Activated T-cell treated with anti-CD3 and anti-CD28 coated beads, Interleukin-2, amount 50 U/mL, for 4 hours (primary cell): Measurements from ENCODE around the gene ANKMY1. TPM values are rescaled to one million over a fixed set of nuclear protein-coding genes. Genes with fewer than 3 reads are reported as not detected.

Source experiments
- ATAC-seq, 2 donors: fragments of 200-7000 bp; cut with Tn5 transposase; one replicate each; pipeline ENCODE4 v1.10.0; 2021
- DNase-seq: peaks from one replicate; pipeline ENCODE4 v3.0.0-alpha.2; 2020
- H3K27me3 Mint-ChIP-seq: one replicate; pipeline ENCODE4 v1.8.0; 2021; ENCODE audit warnings: low read depth, mixed read lengths
- H3K36me3 Mint-ChIP-seq: one replicate; pipeline ENCODE4 v1.8.0; 2022; ENCODE audit warnings: mixed read lengths; ENCODE audit not compliant: insufficient read depth
- H3K4me1 Mint-ChIP-seq: one replicate; pipeline ENCODE4 v1.8.0; 2021; ENCODE audit warnings: low read depth, mixed read lengths
- H3K4me3 Mint-ChIP-seq: one replicate; pipeline ENCODE4 v1.8.0; 2021; ENCODE audit warnings: mild to moderate bottlenecking, moderate library complexity, mixed read lengths
- H3K9me3 Mint-ChIP-seq: one replicate; pipeline ENCODE4 v1.8.0; 2021; ENCODE audit warnings: mixed read lengths
- total RNA-seq, 3 donors: library from RNA; stranded (reverse); gene quantifications; one replicate each; pipeline ENCODE4 v1.2.1, GENCODE V29; 2021

Gene ANKMY1
- total RNA-seq, 3 donors from 2014 or later: 15.7 to 17.2 (median 15.8) TPM

- Mint-ChIP-seq H3K9me3 (no peaks in the 10 kb centered on the region), H3K27me3 (peaks cover 38% of the 10 kb centered on the region), H3K36me3 (no peaks in the 10 kb centered on the region), H3K4me3 (no peak overlapping the region), H3K4me1 (peaks cover under 1% of the 10 kb centered on the region)
- ATAC-seq (no peak), DNase-seq (no peak)
Measured at GRCh38 chr2:240446664-240447175, 111.1 kb downstream of the ANKMY1 start.

- DNase-seq (no peak), ATAC-seq (no peak)
- H3K27me3 Mint-ChIP-seq: peaks cover 32% of the 10 kb centered on the region
- no peak overlapping the region for H3K4me3 Mint-ChIP-seq
- H3K4me1 Mint-ChIP-seq: no peaks in the 10 kb centered on the region
- no peaks in the 10 kb centered on the region for H3K9me3 Mint-ChIP-seq
- H3K36me3 Mint-ChIP-seq: no peaks in the 10 kb centered on the region
Measured at GRCh38 chr2:240445961-240446663, 111.7 kb downstream of the ANKMY1 start.

- H3K4me3 Mint-ChIP-seq: no peak overlapping the region
- ATAC-seq (no peak), DNase-seq (no peak)
- no peaks in the 10 kb centered on the region for H3K9me3 Mint-ChIP-seq
- peaks cover 16% of the 10 kb centered on the region for H3K27me3 Mint-ChIP-seq
- no peaks in the 10 kb centered on the region for H3K36me3 Mint-ChIP-seq
- no peaks in the 10 kb centered on the region for H3K4me1 Mint-ChIP-seq
Measured at GRCh38 chr2:240444464-240444863, 113.3 kb downstream of the ANKMY1 start.

GRCh38 chr2:240443891-240444301, 113.9 kb downstream of the ANKMY1 start:
- ATAC-seq (no peak), DNase-seq (no peak)
- Mint-ChIP-seq H3K9me3 (no peaks in the 10 kb centered on the region), H3K36me3 (no peaks in the 10 kb centered on the region), H3K27me3 (peaks cover 10% of the 10 kb centered on the region), H3K4me3 (no peak overlapping the region), H3K4me1 (no peaks in the 10 kb centered on the region)

- DNase-seq (no peak), ATAC-seq (no peak)
- Mint-ChIP-seq H3K9me3 (no peaks in the 10 kb centered on the region), H3K4me3 (no peak overlapping the region), H3K4me1 (no peaks in the 10 kb centered on the region), H3K27me3 (peaks cover 11% of the 10 kb centered on the region), H3K36me3 (no peaks in the 10 kb centered on the region)
Measured at GRCh38 chr2:240442891-240443715, 114.7 kb downstream of the ANKMY1 start.

GRCh38 chr2:240441993-240442411, 115.8 kb downstream of the ANKMY1 start:
- ATAC-seq (no peak), DNase-seq (no peak)
- no peak overlapping the region for H3K4me3 Mint-ChIP-seq
- peaks cover 3% of the 10 kb centered on the region for H3K4me1 Mint-ChIP-seq
- H3K27me3 Mint-ChIP-seq: peaks cover 20% of the 10 kb centered on the region
- H3K36me3 Mint-ChIP-seq: no peaks in the 10 kb centered on the region
- no peaks in the 10 kb centered on the region for H3K9me3 Mint-ChIP-seq

GRCh38 chr2:240441326-240441992, 116.3 kb downstream of the ANKMY1 start:
- no peaks in the 10 kb centered on the region for H3K9me3 Mint-ChIP-seq
- H3K4me1 Mint-ChIP-seq: peaks cover 3% of the 10 kb centered on the region
- no peak for DNase-seq
- no peak overlapping the region for H3K4me3 Mint-ChIP-seq
- H3K27me3 Mint-ChIP-seq: peaks cover 17% of the 10 kb centered on the region
- no peaks in the 10 kb centered on the region for H3K36me3 Mint-ChIP-seq
- no peak for ATAC-seq

- no peaks in the 10 kb centered on the region for H3K9me3 Mint-ChIP-seq
- H3K36me3 Mint-ChIP-seq: no peaks in the 10 kb centered on the region
- DNase-seq: no peak
- peaks cover 13% of the 10 kb centered on the region for H3K27me3 Mint-ChIP-seq
- no peak overlapping the region for H3K4me3 Mint-ChIP-seq
- ATAC-seq: no peak
- H3K4me1 Mint-ChIP-seq: peaks cover 3% of the 10 kb centered on the region
Measured at GRCh38 chr2:240440704-240441320, 117.0 kb downstream of the ANKMY1 start.

- no peaks in the 10 kb centered on the region for H3K36me3 Mint-ChIP-seq
- H3K4me1 Mint-ChIP-seq: peaks cover 3% of the 10 kb centered on the region
- H3K4me3 Mint-ChIP-seq: no peak overlapping the region
- peaks cover 13% of the 10 kb centered on the region for H3K27me3 Mint-ChIP-seq
- no peak for DNase-seq
- ATAC-seq: no peak
- H3K9me3 Mint-ChIP-seq: no peaks in the 10 kb centered on the region
Measured at GRCh38 chr2:240440251-240440650, 117.5 kb downstream of the ANKMY1 start.

GRCh38 chr2:240439698-240440151, 118.1 kb downstream of the ANKMY1 start:
- Mint-ChIP-seq H3K36me3 (no peaks in the 10 kb centered on the region), H3K4me3 (no peak overlapping the region), H3K4me1 (peaks cover 4% of the 10 kb centered on the region), H3K9me3 (no peaks in the 10 kb centered on the region), H3K27me3 (peaks cover 13% of the 10 kb centered on the region)
- no peak for DNase-seq
- ATAC-seq: no peak

GRCh38 chr2:240438810-240439697, 118.7 kb downstream of the ANKMY1 start:
- no peak for ATAC-seq
- Mint-ChIP-seq H3K9me3 (no peaks in the 10 kb centered on the region), H3K4me1 (peaks cover 7% of the 10 kb centered on the region), H3K36me3 (no peaks in the 10 kb centered on the region), H3K4me3 (no peak overlapping the region), H3K27me3 (peaks cover 15% of the 10 kb centered on the region)
- no peak for DNase-seq

- ATAC-seq (peak; percentile 44 to 57), DNase-seq (peak; percentile 60)
- Mint-ChIP-seq H3K9me3 (no peaks in the 10 kb centered on the region), H3K27me3 (peaks cover 19% of the 10 kb centered on the region), H3K4me1 (peaks cover 7% of the 10 kb centered on the region), H3K36me3 (no peaks in the 10 kb centered on the region), H3K4me3 (no peak overlapping the region)
Measured at GRCh38 chr2:240437861-240438809, 119.7 kb downstream of the ANKMY1 start.
